K562 (cell line): Measurements from ENCODE around the gene TIFAB. TPM values are rescaled to one million over a fixed set of nuclear protein-coding genes. Genes with fewer than 3 reads are reported as not detected.

ENCODE experiments used
- ATAC-seq: fragments of 200-7000 bp; cut with Tn5 transposase; 3 replicates; pipeline ENCODE4 v1.9.1; 2020; ENCODE audit warnings: moderate library complexity
- BruUV-seq: library from RNA; stranded (reverse); fragments of 400-500 nt; replicated peaks from 2 replicates; lab custom pipeline; 2021; lab: Mats Ljungman, UMichigan
- CTCF ChIA-PET: fragments of 300-600 bp; formaldehyde crosslinking; extraction: SDS; loops from one replicate; lab custom pipeline; 2021; ENCODE audit warnings: low intra/inter-chr PET ratio; lab: Yijun Ruan, JAX
- POLR2A ChIA-PET: fragments of 300-600, 350-650 bp; sonication (Branson Sonifier 250); formaldehyde crosslinking; extraction: SDS; loops from one replicate; lab custom pipeline; 2021; ENCODE audit warnings: antibody characterized with exemption, inconsistent platforms; lab: Yijun Ruan, JAX
- DNase-seq, 4 experiments: peaks; one replicate each; pipeline versions ENCODE4 v3.0.0 to v3.0.0-alpha.2; 2011 to 2018; ENCODE audit warnings: low spot score in 3 of 4, mixed read lengths in 3 of 4; ENCODE audit errors: extremely low read depth in 1 of 4
- FAIRE-seq: peaks from 2 replicates; lab custom pipeline; 2011; peaks lifted over from hg19 to GRCh38; lab: Jason Lieb, UNC
- H2AFZ ChIP-seq: 2 replicates; pipeline ENCODE4 v1.6.0; 2011; ENCODE audit warnings: low read depth, low read length, control low read depth, inconsistent platforms
- H3K27ac ChIP-seq: fragments of 200-600 bp; 3 replicates; pipeline ENCODE4 v1.8.0; 2011; ENCODE audit warnings: low read depth, mild to moderate bottlenecking, control low read depth, inconsistent platforms, low read length, moderate library complexity, mixed read lengths; ENCODE audit errors: extremely low read depth
- H3K27me3 ChIP-seq, 2 experiments: fragments of 300-600 bp in 1 of 2; 2 replicates in 1 of 2; 3 replicates in 1 of 2; pipeline versions ENCODE4 v1.6.0 to v1.8.0; 2011; ENCODE audit warnings: inconsistent platforms in 2 of 2, low read length in 2 of 2, mild to moderate bottlenecking in 1 of 2, mixed read lengths in 1 of 2, moderate library complexity in 1 of 2; ENCODE audit not compliant: control insufficient read depth in 2 of 2, insufficient read depth in 2 of 2
- H3K36me3 ChIP-seq: fragments of 300-600 bp; 3 replicates; pipeline ENCODE4 v1.8.0; 2011; ENCODE audit warnings: mild to moderate bottlenecking, low read length, inconsistent platforms; ENCODE audit not compliant: control insufficient read depth, insufficient read depth
- H3K4me1 ChIP-seq, 2 experiments: fragments of 200-600 bp in 1 of 2; replicated peaks in 1 of 2; 2 replicates in 1 of 2; 3 replicates in 1 of 2; pipeline versions ENCODE4 v1.5.1 to v1.8.0; 2011; ENCODE audit warnings: inconsistent platforms in 2 of 2, low read length in 2 of 2, mild to moderate bottlenecking in 1 of 2, mixed read lengths in 1 of 2, moderate library complexity in 1 of 2; ENCODE audit not compliant: control insufficient read depth in 2 of 2, insufficient read depth in 2 of 2
- H3K4me2 ChIP-seq: 2 replicates; pipeline ENCODE4 v1.6.1; 2011; ENCODE audit warnings: low read length, control low read depth, inconsistent platforms, mixed read lengths; ENCODE audit not compliant: insufficient read depth
- H3K4me3 ChIP-seq: fragments of 200-600 bp; sonication (generic), shearing (Covaris generic); 2 replicates; pipeline ENCODE4 v1.5.1; 2016; ENCODE audit warnings: control low read depth, inconsistent platforms
- H3K79me2 ChIP-seq: fragments of 200-600 bp; 3 replicates; pipeline ENCODE4 v1.8.0; 2011; ENCODE audit warnings: low read length, inconsistent platforms; ENCODE audit not compliant: control insufficient read depth, insufficient read depth
- H3K9ac ChIP-seq, 2 experiments: 2 replicates each; pipeline versions ENCODE4 v1.6.0 to v1.6.1; 2011; ENCODE audit warnings: low read depth in 2 of 2, low read length in 2 of 2, control low read depth in 1 of 2, inconsistent platforms in 1 of 2, mild to moderate bottlenecking in 1 of 2, mixed read lengths in 1 of 2; ENCODE audit not compliant: insufficient read depth in 1 of 2
- H3K9me1 ChIP-seq: one replicate; pipeline ENCODE4 v1.6.0; 2011; ENCODE audit warnings: inconsistent platforms, mild to moderate bottlenecking, low read length, moderate library complexity; ENCODE audit not compliant: control insufficient read depth, insufficient read depth
- H3K9me3 ChIP-seq: replicated peaks from 2 replicates; pipeline ENCODE4 v1.5.1; 2011; ENCODE audit warnings: low read depth, low read length, inconsistent platforms; ENCODE audit not compliant: control insufficient read depth, insufficient read depth
- H4K20me1 ChIP-seq: replicated peaks from 2 replicates; pipeline ENCODE4 v1.6.1; 2011; ENCODE audit warnings: low read length, inconsistent platforms, mixed read lengths; ENCODE audit not compliant: control insufficient read depth, insufficient read depth
- FIP1L1 ChIP-seq: fragments of 200-400 bp; formaldehyde crosslinking; IDR thresholded peaks from 2 replicates; pipeline ENCODE4 v1.6.1; 2018; ENCODE audit warnings: mild to moderate bottlenecking, low read depth, low read length; ENCODE audit not compliant: poor library complexity, severe bottlenecking
- JUND ChIP-seq, 2 experiments: IDR thresholded peaks; 2 replicates in 1 of 2; 3 replicates in 1 of 2; pipeline ENCODE4 v1.6.1; 2011; ENCODE audit warnings: borderline replicate concordance in 2 of 2, low read depth in 2 of 2, low read length in 2 of 2, improper control_type of control experiment in 1 of 2, missing biosample characterization in 1 of 2, missing genetic modification characterization in 1 of 2, missing genetic modification reagents in 1 of 2
- ZNF354B ChIP-seq: fragments of 250-450 bp; sonication (Bioruptor Pico); IDR thresholded peaks from 2 replicates; pipeline ENCODE4 v1.4.0; 2020
- WGBS: fragments of 100-300 bp; shearing (Covaris generic); methylation state at CpG from one replicate; pipeline ENCODE4 v1.1.6; 2016; ENCODE audit warnings: low coverage, mixed read lengths; ENCODE audit not compliant: insufficient coverage; ENCODE audit errors: missing lambda C conversion rate; 5-methylcytosine and 5-hydroxymethylcytosine counted together
- in situ Hi-C: fragments of 300-500 bp; cut with MboI; formaldehyde crosslinking; loops from 4 replicates; pipeline ENCODE4 v1.15.0; 2018; ENCODE audit warnings: inconsistent platforms, mixed read lengths
- intact Hi-C: fragments of 100-400 bp; cut with micrococcal nuclease; formaldehyde crosslinking; loops from 2 replicates; pipeline ENCODE4 v1.14.2; 2022
- polyA plus RNA-seq, 8 experiments: library from polyadenylated mRNA; depleted of rRNA in 4 of 8; stranded (reverse) in 5 of 8; unstranded in 3 of 8; fragments of >200 nt; fragmentation: Nextera tagmentation in 2 of 8; fragmentation: Illumina TruSeq in 1 of 8; extraction: Ambion mirVana in 2 of 8; extraction: Trizol in 1 of 8; gene quantifications; 2 replicates each; pipeline versions ENCODE4 v1.2.1 to v1.2.3, GENCODE V29; 2011 to 2014; ENCODE audit warnings: inconsistent platforms in 1 of 8, missing spikeins in 1 of 8
- total RNA-seq, 7 experiments: library from RNA; depleted of rRNA in 6 of 7; stranded (reverse); fragments of >200 nt in 6 of 7; fragmentation: Illumina TruSeq in 2 of 7; extraction: Trizol in 2 of 7; gene quantifications; 2 replicates each; pipeline versions ENCODE4 v1.2.1 to v1.2.3, GENCODE V29; 2011 to 2021; ENCODE audit warnings: low replicate concordance in 1 of 7
- TF ChIP-seq, protein P1 (sequence below): IDR thresholded peaks from 2 replicates; pipeline ENCODE4 v1.6.1; 2011; ENCODE audit warnings: borderline replicate concordance, low read depth, mild to moderate bottlenecking, moderate library complexity, low read length; ENCODE audit not compliant: insufficient read depth, poor library complexity, severe bottlenecking
- TF ChIP-seq, protein P2 (sequence below): sonication (generic); formaldehyde crosslinking; IDR thresholded peaks from 2 replicates; pipeline ENCODE4 v1.8.1; 2023; ENCODE audit warnings: mild to moderate bottlenecking, missing genetic modification reagents

The TIFAB gene
- total and polyA plus RNA-seq, 9 of the 15 experiments (the other 6 are each of a cell fraction or from before 2014, with no cell fraction given), result not detected

DNA sequence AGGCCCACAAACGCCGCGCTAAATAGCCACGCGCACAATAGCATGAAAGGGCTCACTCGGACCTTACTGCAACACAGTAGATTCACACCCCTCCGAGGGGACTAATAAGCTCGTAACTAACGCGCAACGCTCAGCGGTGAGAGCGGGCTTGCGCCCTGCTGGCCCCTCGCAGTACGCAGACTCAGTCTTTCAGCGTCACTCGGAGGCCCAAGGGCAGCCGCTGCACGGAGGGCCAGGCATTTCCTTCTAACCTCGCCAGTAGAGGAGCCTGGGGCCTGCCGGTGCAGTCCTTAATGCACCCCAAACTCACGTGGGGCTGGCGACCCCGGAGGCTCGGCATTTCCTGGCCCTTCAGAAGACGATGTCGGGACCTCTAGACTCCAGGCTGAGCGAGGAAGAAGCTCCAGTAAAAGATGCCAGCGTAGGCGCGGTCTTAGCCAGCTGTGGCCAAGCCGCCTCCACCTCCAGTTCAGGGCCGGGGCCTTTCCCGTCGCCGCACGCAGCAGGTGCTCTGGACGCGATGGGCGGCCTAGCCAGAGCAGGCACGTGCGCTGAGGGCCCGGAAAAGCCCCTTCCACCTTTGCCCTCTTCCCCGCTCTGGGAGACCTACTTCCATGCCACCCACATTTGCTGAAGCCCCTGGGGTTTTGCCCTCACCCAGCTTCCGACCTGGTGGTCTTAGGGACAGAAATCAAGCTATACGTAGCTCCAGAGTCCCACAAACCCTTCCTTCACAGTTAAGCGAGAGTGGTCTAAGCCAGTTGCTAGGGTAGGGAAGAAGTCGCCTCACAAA, 38.3 kb upstream of the TIFAB start:
- Histone ChIP-seq H3K79me2 (no peaks in the 10 kb centered on the region), H3K9me1 (no peaks in the 10 kb centered on the region), H2AFZ (no peak overlapping the region), H3K9ac (no peak overlapping the region), H3K36me3 (no peaks in the 10 kb centered on the region), H3K4me3 (no peak overlapping the region), H3K4me1 (peaks cover 8 to 34% of the 10 kb centered on the region in 2 experiments; a peak in 4 of 5 replicates), H3K9me3 (no peaks in the 10 kb centered on the region), H3K4me2 (no peak overlapping the region), H4K20me1 (peaks cover 10% of the 10 kb centered on the region), H3K27me3 (peaks cover 0 to 4% of the 10 kb centered on the region in 2 experiments; a peak in 1 of 5 replicates), H3K27ac (no peak overlapping the region)
- intact Hi-C loops, result no loop called here
- no peak for FAIRE-seq
- in situ Hi-C loops, result no loop called here
- ChIA-PET POLR2A (interaction anchor here (0.9 kb wide), 1 partner anchor 8 kb away, joined by 3 read pairs; no protein-coding TSS in a partner anchor), CTCF (no interaction called here)
- 87% methylated on average over 40 of the region's 49 CpGs for WGBS
- no peak for ATAC-seq
- TF ChIP-seq, protein P1, sequence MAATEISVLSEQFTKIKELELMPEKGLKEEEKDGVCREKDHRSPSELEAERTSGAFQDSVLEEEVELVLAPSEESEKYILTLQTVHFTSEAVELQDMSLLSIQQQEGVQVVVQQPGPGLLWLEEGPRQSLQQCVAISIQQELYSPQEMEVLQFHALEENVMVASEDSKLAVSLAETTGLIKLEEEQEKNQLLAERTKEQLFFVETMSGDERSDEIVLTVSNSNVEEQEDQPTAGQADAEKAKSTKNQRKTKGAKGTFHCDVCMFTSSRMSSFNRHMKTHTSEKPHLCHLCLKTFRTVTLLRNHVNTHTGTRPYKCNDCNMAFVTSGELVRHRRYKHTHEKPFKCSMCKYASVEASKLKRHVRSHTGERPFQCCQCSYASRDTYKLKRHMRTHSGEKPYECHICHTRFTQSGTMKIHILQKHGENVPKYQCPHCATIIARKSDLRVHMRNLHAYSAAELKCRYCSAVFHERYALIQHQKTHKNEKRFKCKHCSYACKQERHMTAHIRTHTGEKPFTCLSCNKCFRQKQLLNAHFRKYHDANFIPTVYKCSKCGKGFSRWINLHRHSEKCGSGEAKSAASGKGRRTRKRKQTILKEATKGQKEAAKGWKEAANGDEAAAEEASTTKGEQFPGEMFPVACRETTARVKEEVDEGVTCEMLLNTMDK, result no peak
- TF ChIP-seq JUND (IDR thresholded peaks at IDR 0.05; ENCODE audit: borderline replicate concordance, low read depth, low read length) (no peak), JUND (tag; IDR thresholded peaks at IDR 0.05; ENCODE audit: borderline replicate concordance, low read depth, low read length) (no peak), ZNF354B (CRISPR knock-in tag) (no peak), FIP1L1 (no peak)
- TF ChIP-seq, protein P2, sequence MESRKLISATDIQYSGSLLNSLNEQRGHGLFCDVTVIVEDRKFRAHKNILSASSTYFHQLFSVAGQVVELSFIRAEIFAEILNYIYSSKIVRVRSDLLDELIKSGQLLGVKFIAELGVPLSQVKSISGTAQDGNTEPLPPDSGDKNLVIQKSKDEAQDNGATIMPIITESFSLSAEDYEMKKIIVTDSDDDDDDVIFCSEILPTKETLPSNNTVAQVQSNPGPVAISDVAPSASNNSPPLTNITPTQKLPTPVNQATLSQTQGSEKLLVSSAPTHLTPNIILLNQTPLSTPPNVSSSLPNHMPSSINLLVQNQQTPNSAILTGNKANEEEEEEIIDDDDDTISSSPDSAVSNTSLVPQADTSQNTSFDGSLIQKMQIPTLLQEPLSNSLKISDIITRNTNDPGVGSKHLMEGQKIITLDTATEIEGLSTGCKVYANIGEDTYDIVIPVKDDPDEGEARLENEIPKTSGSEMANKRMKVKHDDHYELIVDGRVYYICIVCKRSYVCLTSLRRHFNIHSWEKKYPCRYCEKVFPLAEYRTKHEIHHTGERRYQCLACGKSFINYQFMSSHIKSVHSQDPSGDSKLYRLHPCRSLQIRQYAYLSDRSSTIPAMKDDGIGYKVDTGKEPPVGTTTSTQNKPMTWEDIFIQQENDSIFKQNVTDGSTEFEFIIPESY (CRISPR knock-in tag), result peak; percentile 51; the same call in 1 of the 2 replicates
- no peak for DNase-seq
- no TSS peak for BruUV-seq
